Measurements from ENCODE around the gene TRIM38. TPM values are rescaled to one million over a fixed set of nuclear protein-coding genes. Genes with fewer than 3 reads are reported as not detected.

TRIM38 gene
- total and polyA plus RNA-seq, 2 of the 13 experiments (the other 11 are each of a cell fraction or from before 2014, with no cell fraction given), result 2.5 to 3.1 TPM

- TF ChIP-seq E2F2 (CRISPR knock-in tag; IDR thresholded peaks at IDR 0.05; ENCODE audit: borderline replicate concordance), result no peak
- no peak for TF ChIP-seq ZKSCAN5 (CRISPR knock-in tag; IDR thresholded peaks at IDR 0.05)
- TF ChIP-seq RNF219 (CRISPR knock-in tag; IDR thresholded peaks at IDR 0.05), result peak; percentile 64; the same call in 1 of the 2 replicates
- no peak for TF ChIP-seq ATF7 (IDR thresholded peaks at IDR 0.05)
- no peak for TF ChIP-seq ATF7 (CRISPR knock-in tag; IDR thresholded peaks at IDR 0.05)
- no peak for TF ChIP-seq NFE2L2 (IDR thresholded peaks at IDR 0.05; ENCODE audit: low read length)
- no peak; the same call in 1 of the 2 replicates for TF ChIP-seq ARID4A (CRISPR knock-in tag; IDR thresholded peaks at IDR 0.05; ENCODE audit: borderline replicate concordance)
- peak; percentile 87 for TF ChIP-seq CEBPB (IDR thresholded peaks at IDR 0.05; ENCODE audit: borderline replicate concordance, low read depth, low read length)
- TF ChIP-seq NR0B2 (CRISPR knock-in tag; IDR thresholded peaks at IDR 0.05), result no peak
- TF ChIP-seq ZNF142 (CRISPR knock-in tag; IDR thresholded peaks at IDR 0.05), result no peak
- TF ChIP-seq EHMT2 (IDR thresholded peaks at IDR 0.05; ENCODE audit: borderline replicate concordance, low read depth, low read length), result peak; percentile 63; the same call in 1 of the 2 replicates
- TF ChIP-seq SIN3A (IDR thresholded peaks at IDR 0.05; ENCODE audit: borderline replicate concordance, low read depth, low read length), result 0 out of 2 replicates have a peak, but pooled peaks have one; percentile 42
- 0 out of 2 replicates have a peak, but pooled peaks have one; percentile 31 for TF ChIP-seq ZFP37 (CRISPR knock-in tag; IDR thresholded peaks at IDR 0.05; ENCODE audit: borderline replicate concordance)
These were observed 31.8 kb upstream of the TRIM38 start, which contains the start of gene SLC17A2 (continued) for GRCh38 chr6:25930532-25931410.
